ELF-1 (cell line): ENCODE measurements around the gene GIGYF1.
"Not testable (repeated sequence)": the region's sequence is repeated elsewhere in the genome, so short reads cannot be mapped to it uniquely, and the experiment has no call there.

ENCODE experiments used
- DNase-seq: peaks from one replicate; pipeline ENCODE4 v3.0.0-alpha.2; 2016; ENCODE audit warnings: low read depth, low spot score

GIGYF1 gene, protein sequence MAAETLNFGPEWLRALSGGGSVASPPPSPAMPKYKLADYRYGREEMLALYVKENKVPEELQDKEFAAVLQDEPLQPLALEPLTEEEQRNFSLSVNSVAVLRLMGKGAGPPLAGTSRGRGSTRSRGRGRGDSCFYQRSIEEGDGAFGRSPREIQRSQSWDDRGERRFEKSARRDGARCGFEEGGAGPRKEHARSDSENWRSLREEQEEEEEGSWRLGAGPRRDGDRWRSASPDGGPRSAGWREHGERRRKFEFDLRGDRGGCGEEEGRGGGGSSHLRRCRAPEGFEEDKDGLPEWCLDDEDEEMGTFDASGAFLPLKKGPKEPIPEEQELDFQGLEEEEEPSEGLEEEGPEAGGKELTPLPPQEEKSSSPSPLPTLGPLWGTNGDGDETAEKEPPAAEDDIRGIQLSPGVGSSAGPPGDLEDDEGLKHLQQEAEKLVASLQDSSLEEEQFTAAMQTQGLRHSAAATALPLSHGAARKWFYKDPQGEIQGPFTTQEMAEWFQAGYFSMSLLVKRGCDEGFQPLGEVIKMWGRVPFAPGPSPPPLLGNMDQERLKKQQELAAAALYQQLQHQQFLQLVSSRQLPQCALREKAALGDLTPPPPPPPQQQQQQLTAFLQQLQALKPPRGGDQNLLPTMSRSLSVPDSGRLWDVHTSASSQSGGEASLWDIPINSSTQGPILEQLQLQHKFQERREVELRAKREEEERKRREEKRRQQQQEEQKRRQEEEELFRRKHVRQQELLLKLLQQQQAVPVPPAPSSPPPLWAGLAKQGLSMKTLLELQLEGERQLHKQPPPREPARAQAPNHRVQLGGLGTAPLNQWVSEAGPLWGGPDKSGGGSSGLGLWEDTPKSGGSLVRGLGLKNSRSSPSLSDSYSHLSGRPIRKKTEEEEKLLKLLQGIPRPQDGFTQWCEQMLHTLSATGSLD (N-terminal part only)

DNA sequence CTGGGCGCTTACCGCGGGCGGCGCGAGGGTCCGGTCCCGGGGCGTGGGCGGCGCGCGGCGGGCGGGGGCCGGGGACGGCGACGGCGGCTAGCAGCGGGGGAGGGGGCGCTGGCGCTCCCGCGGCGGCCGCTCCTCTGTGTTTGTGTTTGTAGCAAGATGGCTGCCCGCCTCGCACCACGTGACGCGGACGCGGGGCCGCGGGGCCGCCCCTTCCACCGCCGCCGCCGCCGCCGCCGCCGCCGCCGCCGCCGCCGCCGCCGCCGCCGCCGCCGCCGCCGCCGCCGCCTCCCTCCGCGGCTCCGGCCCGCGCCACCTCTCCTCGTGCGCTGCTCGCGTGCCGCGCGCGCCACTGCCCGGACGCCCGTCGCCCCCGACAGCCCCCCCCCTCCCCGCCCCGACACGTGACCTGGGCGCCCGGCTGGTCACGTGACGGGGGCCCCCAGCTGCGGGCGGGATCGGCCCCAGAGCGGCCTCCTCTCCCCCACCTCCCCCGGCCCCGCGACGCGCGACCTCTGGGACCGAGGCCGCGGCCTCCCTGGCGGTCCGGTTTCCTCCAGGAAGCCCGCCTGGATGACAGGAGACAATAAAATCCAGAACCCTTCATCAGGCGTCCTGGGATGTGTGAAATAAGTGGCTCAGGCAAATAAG lies at the start of gene GIGYF1:
GIGYF1 (minus strand) TSS at position 153 of the 648 bp plus-strand sequence. CDS start 6,012 bp downstream, outside the sequence.
- no peak for DNase-seq

GRCh38 chr7:100739934-100740333 lies 45.9 kb upstream of the GIGYF1 start:
- DNase-seq: no peak

DNA sequence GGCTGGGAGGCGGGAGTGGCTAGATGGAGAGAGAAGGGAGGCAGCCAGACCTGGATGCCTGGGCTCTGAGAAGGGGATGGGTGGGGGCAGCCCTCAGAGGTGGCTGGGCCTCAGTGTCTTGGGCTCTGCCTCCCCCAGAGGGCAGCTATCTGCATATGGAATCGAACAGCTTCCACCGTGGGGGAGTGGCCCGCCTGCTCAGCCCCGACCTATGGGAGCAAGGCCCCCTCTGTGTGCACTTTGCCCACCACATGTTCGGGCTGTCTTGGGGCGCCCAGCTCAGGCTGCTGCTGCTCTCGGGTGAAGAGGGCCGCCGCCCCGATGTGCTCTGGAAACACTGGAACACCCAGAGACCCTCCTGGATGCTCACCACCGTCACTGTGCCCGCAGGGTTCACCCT lies 42.6 kb upstream of the GIGYF1 start:
- DNase-seq: no peak

DNA sequence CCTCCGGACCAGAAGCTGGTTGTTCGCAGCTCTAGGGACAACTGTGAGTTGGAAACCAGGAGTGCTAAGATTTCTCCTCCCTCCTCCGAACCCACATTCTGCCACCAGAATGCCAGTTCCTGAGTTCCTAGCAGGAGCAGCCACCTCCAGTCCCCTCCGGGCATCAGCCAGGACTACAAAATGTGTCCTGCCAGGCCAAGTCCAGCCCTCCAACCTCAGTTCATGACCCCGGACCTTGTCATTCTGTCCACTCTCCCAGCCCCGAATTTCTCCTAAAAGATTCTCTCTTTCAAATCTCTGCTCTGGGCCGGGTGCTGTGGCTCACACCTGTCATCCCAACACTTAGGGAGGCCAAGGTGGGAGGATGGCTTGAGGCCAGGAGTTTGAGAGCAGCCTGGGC lies 41.7 kb upstream of the GIGYF1 start:
- DNase-seq: no peak

- no peak for DNase-seq
These were observed 38.0 kb upstream of the GIGYF1 start for GRCh38 chr7:100731937-100732636.

GRCh38 chr7:100730136-100730800 lies 36.2 kb upstream of the GIGYF1 start:
- DNase-seq: no peak

GRCh38 chr7:100728196-100728595 lies 34.1 kb upstream of the GIGYF1 start:
- no peak for DNase-seq

- DNase-seq: no peak
These were observed 33.1 kb upstream of the GIGYF1 start for GRCh38 chr7:100726996-100727761.

GRCh38 chr7:100724364-100724763 lies 30.3 kb upstream of the GIGYF1 start:
- DNase-seq: not testable (repeated sequence)

- peak; percentile 18 for DNase-seq
These were observed 29.8 kb upstream of the GIGYF1 start for GRCh38 chr7:100723732-100724275.

- no peak for DNase-seq
These were observed 28.6 kb upstream of the GIGYF1 start for GRCh38 chr7:100722480-100723212.

DNA sequence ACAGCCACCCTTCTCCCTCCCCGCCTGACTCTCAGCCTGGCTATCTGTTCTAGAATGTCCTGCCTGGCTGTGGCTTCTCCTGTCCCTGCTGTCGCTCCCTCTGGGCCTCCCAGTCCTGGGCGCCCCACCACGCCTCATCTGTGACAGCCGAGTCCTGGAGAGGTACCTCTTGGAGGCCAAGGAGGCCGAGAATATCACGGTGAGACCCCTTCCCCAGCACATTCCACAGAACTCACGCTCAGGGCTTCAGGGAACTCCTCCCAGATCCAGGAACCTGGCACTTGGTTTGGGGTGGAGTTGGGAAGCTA lies 27.4 kb upstream of the GIGYF1 start:
- no peak for DNase-seq

GRCh38 chr7:100720671-100721504 lies 26.8 kb upstream of the GIGYF1 start:
- peak; percentile 14 for DNase-seq

DNA sequence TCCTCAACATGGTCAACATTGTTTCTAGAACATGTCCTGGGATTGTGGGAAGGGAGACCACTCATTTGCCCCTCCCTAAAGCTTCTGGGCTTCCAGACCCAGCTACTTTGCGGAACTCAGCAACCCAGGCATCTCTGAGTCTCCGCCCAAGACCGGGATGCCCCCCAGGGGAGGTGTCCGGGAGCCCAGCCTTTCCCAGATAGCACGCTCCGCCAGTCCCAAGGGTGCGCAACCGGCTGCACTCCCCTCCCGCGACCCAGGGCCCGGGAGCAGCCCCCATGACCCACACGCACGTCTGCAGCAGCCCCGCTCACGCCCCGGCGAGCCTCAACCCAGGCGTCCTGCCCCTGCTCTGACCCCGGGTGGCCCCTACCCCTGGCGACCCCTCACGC lies 26.2 kb upstream of the GIGYF1 start, which contains the start of gene EPO:
EPO (plus strand) TSS at position 190 of the 392 bp plus-strand sequence. CDS start 513 bp downstream, outside the sequence.
- DNase-seq: no peak

DNA sequence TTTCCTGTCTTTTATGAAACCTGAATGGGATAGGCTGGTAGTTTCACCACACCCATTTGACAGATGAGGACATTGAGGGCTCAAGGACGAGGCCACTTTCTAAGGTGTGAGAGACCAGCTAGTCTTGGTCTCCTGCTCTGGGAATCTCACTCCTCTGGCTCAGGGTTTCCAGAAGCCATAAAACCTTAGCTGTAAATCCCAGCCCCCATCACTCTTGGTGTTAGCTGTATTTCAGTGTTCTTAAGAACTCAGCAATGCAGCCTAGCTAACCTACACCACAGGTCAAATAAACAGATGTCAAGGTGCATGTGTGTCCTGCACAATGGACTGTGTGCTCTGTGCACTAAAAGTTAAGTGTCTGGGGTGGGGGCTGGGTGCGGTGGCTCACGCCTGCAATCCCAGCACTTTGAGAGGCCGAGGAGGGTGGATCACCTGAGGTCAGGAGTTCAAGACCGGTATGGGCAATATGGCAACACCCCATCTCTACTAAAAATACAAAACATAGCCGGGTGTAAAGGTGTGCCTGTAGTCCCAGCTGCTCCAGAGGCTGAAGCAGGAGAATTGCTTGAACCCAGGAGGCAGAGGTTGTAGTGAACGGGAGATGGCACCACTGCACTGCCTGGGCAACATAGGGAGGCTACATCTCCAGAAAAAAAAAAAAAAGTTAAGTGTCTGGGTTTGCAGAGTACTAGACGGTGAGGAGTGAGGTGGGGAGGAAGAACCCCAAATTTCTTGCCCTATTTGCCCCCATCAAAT lies 25.7 kb upstream of the GIGYF1 start:
- peak; percentile 18 for DNase-seq

DNA sequence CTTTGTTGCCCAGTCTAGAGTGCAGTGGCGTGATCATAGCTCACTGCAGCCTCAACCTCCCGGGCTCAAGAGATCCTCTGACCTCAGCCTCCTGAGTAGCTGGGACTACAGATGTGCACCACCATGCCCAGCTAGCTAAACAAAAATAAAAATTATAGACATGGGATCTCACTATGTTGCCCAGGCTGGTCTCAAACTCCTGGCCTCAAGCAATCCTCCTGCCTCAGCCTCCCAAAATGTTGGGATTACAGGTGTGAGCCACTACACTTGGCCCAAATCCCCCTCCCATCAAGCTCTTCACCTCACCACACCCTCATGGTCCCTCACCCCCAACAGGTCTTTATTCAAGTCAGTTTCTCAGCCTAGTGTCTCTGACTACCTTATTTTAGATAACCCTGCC lies 23.0 kb upstream of the GIGYF1 start:
- not testable (repeated sequence) for DNase-seq

GRCh38 chr7:100714725-100715124 lies 20.7 kb upstream of the GIGYF1 start:
- DNase-seq: no peak
